Neural cell (in vitro differentiated cells): ENCODE results near the gene RNF213.

ENCODE experiments used
- POLR2AphosphoS5 ChIP-seq: IDR thresholded peaks from 2 replicates; pipeline ENCODE4 v1.6.1; 2012
- SMC3 ChIP-seq: fragments of 450-650 bp; conservative IDR thresholded peaks from 2 replicates; pipeline ENCODE4 v1.6.1; 2014; ENCODE audit warnings: antibody characterized with exemption, mild to moderate bottlenecking, moderate library complexity; ENCODE audit not compliant: poor library complexity
- TF ChIP-seq, protein P1 (sequence below): fragments of 450-650 bp; IDR thresholded peaks from 2 replicates; pipeline ENCODE4 v1.5.1; 2014; ENCODE audit warnings: antibody characterized with exemption, mild to moderate bottlenecking, moderate library complexity; ENCODE audit not compliant: poor library complexity, severe bottlenecking

DNA sequence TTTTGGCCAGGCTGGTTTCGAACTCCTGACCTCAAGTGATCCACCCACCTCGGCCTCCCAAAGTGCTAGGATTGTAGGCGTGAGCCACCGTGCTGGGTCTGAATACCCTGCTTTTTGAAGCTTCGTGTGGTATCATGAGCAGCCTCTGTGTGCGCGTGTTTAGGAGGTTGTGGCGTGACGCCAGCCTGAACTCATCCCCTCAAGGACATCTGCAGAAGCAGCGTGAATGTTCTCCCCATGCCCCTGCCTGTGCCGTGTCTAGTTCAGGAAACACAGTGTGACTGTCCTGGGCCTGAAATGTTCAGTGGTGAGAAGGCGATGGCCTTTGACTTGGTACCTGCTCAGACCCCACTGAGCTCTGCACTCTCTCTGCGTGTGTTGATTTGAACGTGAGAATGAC, 35.6 kb downstream of the RNF213 start:
- TF ChIP-seq, protein P1, sequence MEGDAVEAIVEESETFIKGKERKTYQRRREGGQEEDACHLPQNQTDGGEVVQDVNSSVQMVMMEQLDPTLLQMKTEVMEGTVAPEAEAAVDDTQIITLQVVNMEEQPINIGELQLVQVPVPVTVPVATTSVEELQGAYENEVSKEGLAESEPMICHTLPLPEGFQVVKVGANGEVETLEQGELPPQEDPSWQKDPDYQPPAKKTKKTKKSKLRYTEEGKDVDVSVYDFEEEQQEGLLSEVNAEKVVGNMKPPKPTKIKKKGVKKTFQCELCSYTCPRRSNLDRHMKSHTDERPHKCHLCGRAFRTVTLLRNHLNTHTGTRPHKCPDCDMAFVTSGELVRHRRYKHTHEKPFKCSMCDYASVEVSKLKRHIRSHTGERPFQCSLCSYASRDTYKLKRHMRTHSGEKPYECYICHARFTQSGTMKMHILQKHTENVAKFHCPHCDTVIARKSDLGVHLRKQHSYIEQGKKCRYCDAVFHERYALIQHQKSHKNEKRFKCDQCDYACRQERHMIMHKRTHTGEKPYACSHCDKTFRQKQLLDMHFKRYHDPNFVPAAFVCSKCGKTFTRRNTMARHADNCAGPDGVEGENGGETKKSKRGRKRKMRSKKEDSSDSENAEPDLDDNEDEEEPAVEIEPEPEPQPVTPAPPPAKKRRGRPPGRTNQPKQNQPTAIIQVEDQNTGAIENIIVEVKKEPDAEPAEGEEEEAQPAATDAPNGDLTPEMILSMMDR, result no peak
- no peak for TF ChIP-seq POLR2AphosphoS5
- no peak for TF ChIP-seq SMC3
